WI38 (cell line): ENCODE measurements around the gene FAT2.

Source experiments
- H3K4me3 ChIP-seq: 2 replicates; pipeline ENCODE4 v1.5.1; 2011; ENCODE audit warnings: low read depth, mild to moderate bottlenecking, control low read depth, low read length
- CTCF ChIP-seq: IDR thresholded peaks from 2 replicates; pipeline ENCODE4 v1.5.1; 2012; ENCODE audit warnings: low read depth, mild to moderate bottlenecking, control low read depth, low read length

FAT2 gene

GRCh38 chr5:151591144-151591819 is at the start of gene FAT2:
FAT2 (minus strand) TSS chr5:151591331; CDS start chr5:151568931, 22,400 bp downstream.
- no peak for TF ChIP-seq CTCF
- no peak within 1 kb of the TSS for H3K4me3 ChIP-seq

GRCh38 chr5:151638619-151639018 is 47.5 kb upstream of the FAT2 start:
- no peak overlapping the region for H3K4me3 ChIP-seq
- TF ChIP-seq CTCF = no peak

GRCh38 chr5:151637676-151638075 is 46.5 kb upstream of the FAT2 start:
- H3K4me3 ChIP-seq = no peak overlapping the region
- TF ChIP-seq CTCF = no peak

GRCh38 chr5:151633892-151634291 is 42.8 kb upstream of the FAT2 start:
- no peak for TF ChIP-seq CTCF
- no peak overlapping the region for H3K4me3 ChIP-seq

- H3K4me3 ChIP-seq = no peak overlapping the region
- TF ChIP-seq CTCF = no peak
Measured at GRCh38 chr5:151632941-151633340, 41.8 kb upstream of the FAT2 start.

- no peak overlapping the region for H3K4me3 ChIP-seq
- no peak for TF ChIP-seq CTCF
Measured at GRCh38 chr5:151632524-151632923, 41.4 kb upstream of the FAT2 start.

- TF ChIP-seq CTCF = no peak
Measured at GRCh38 chr5:151631941-151632340, 40.8 kb upstream of the FAT2 start.

More at GRCh38 chr5:151631941-151632340, 40.8 kb upstream of the FAT2 start:
- H3K4me3 ChIP-seq = no peak overlapping the region
